NK-92 treated with Interleukin-12 subunit alpha and Interleukin-12 subunit beta, amount 100 ng/mL, for 24 hours (cell line): ENCODE results near the gene CEP89.
"Not testable (repeated sequence)": the region's sequence is repeated elsewhere in the genome, so short reads cannot be mapped to it uniquely, and the experiment has no call there.

Experiments used
- DNase-seq: peaks from one replicate; lab custom pipeline; 2025; lab: John Stamatoyannopoulos, UW

CEP89 gene

GRCh38 chr19:32966750-32967149 lies 5.0 kb downstream of the CEP89 start:
- DNase-seq = no peak

- no peak for DNase-seq
Measured at GRCh38 chr19:32945260-32945659, 26.5 kb downstream of the CEP89 start.

- not testable (repeated sequence) for DNase-seq
Measured at GRCh38 chr19:32941273-32941672, 30.5 kb downstream of the CEP89 start.

GRCh38 chr19:32936065-32936464 lies 35.7 kb downstream of the CEP89 start:
- DNase-seq = no peak

- DNase-seq = no peak
Measured at GRCh38 chr19:32935629-32936028, 36.1 kb downstream of the CEP89 start.

GRCh38 chr19:32933571-32933970 lies 38.2 kb downstream of the CEP89 start:
- no peak for DNase-seq

- no peak for DNase-seq
Measured at GRCh38 chr19:32930567-32930966, 41.2 kb downstream of the CEP89 start.

- DNase-seq = no peak
Measured at GRCh38 chr19:32928806-32929205, 43.0 kb downstream of the CEP89 start.

DNA sequence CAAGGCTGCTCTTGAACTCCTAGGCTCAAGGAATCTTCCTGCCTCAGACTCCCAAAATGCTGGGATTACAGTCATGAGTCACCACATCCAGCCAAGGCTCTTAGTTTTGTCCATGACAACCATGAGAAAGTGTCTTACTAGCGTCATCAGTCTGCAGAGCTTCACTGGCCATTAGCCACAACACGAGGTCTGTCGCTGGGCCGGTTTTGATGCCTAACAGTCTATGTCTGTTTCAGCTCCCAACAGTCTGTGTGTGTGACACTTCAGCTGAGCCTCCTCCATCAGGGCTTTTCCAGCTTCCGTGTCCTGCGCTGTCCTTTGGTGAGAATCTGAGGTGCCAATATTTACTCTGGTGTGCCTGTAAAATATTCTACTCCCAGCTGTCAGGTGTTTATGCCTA lies 47.6 kb downstream of the CEP89 start:
- no peak for DNase-seq

DNA sequence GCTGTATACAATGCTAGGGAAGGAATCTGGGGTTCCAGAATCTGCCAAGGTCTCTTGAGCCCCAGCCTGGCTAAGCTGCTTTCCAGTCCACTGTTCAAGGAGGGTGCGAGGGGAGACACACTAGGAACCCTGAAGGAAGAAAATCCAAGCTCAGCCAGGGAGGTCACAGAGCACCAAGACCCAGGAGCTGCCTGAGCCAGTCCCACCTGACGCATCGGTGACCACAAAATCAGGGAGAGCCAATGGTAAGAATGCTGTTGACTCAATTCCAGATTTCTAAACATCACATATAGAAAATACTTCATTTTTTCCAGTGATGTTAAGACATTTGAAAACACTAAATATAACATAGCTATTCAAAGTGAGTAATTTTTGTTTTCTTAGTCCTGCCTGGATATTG lies 50.1 kb downstream of the CEP89 start:
- DNase-seq = no peak

- DNase-seq = no peak
Measured at GRCh38 chr19:32919365-32919764, 52.4 kb downstream of the CEP89 start.

DNA sequence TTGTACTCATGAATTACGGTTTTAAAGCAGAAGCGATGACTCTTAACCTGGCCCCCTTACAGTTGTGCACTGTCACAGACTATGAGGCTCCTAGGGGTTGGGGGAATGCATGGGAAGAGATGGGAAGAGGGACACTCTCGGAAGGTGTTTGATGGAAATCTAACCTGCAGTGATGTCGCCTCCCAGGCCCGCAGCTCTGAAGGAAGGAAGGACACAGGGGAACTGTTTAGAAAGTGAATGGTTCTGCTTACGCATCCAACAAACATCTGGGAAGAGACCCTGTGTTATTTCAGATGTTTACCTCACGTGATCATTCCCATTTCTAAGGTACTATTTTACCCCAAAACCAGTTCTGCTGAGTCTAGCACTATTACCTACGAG lies 54.2 kb downstream of the CEP89 start:
- DNase-seq = no peak

GRCh38 chr19:32916969-32917615 lies 54.7 kb downstream of the CEP89 start:
- no peak for DNase-seq

DNA sequence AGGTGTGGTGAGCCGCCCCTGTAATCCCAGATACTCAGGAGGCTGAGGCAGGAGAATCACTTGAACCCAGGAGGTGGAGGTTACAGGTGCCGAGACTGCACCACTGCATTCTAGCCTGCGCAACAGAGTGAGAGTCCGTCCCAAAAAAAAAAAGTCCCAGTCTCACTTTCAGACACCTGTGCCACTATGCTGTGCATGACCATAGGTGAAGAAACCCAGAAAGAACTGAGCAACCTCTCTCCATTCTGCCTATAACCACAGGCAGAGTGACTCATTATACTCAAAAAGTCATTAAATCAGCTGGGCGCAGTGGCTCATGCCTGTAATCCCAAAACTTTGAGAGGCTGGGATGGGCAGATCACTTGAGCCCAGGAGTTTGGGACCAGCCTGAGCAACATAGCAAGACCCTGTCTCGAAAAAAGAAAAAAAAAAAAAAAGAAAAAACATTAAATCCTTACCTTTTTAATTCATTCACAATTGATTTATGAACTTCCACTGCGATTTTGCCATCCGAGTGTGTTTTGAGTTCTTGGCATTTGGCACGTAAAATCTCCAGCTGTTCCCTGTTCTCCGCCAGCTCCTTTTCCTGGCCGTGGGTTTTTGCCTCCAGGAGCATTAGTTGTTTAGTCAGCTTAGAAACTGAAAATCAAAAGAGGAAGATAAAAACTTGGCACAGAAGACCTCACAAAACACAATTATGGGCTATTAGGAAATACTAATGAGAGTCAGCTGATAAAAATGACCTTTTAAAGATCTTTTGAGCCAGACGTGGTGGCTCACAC lies 56.7 kb downstream of the CEP89 start:
- no peak for DNase-seq

- DNase-seq = no peak
Measured at GRCh38 chr19:32911467-32911866, 60.3 kb downstream of the CEP89 start.

DNA sequence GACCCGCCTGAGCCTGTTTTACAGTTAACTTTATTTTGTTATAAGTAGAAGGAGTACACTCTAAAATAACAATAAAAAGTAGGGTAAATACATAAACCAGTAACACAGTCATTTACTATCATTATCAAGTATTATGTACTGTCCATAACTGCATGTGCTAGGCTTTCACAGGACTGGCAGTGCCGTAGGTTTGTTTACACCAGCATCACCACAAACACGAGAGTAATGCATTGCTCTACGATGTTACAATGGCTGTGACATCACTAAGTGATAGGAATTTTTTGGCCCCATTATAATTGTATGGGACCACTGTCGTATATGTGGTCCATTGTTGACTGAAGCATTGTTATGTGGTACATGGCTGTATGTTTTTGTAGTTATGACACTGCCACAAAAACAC lies 60.9 kb downstream of the CEP89 start:
- DNase-seq = no peak

DNA sequence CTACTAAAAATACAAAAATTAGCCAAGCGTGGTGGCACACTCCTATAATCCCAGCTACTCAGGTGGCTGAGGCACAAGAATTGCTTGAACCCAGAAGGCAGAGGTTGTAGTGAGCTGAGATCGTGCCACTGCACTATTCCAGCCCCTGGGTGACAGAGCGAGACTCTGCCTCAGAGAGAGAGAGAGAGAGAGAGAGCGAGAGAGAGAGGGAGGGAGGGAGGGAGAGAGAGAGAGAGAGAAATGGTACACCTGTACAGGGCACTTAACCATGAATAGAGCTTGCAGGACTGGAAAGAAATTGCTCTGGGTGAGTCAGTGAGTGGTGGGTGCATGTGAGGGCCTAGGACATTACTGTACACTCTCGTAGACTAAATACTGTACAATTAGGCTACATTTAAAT lies 61.7 kb downstream of the CEP89 start:
- DNase-seq = no peak

DNA sequence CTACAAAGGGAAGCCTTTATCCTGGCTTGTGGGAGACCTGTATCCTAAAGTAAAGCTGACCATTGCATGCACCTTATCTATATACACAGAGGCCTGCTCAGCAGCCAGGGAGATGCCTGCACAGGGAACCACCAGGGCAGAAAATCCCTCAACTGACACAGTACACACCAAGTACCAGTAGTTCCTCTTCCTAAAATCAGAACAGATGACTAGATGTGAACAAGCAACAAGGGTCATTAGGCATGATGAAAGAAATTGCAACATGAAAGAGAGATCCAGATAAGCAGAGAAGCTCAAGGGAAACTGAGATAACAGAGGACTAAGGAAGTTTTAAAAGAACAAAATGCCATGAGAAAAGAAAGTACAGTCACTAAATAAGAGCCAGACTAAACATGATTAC lies 62.5 kb downstream of the CEP89 start:
- DNase-seq = no peak

DNA sequence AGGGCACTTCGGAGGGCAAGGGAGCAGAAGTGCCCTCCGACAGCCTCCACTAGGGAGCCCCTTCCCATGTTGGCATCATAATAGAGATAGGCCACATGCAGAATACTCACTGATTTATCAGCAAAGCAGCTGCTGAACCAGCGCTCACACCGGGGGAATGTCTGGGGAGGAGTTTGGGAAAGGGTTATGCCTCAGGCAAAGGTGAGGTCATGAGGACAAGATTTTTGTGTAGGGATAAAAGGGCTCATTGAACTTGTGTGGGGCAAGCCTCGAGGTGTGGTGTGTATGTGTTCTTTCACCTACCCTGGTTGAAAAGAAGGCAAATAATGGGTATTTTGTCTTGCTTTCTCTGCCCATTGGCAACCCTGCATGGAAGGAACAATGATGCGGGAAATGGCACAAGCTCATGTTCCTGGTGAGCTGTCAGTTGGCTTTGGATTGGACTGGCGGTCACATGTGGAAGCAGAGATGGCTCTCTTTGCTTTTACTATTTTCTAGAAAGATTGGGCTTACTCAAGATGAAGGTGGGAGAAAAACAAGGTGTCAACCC lies 63.0 kb downstream of the CEP89 start:
- no peak for DNase-seq

- DNase-seq = no peak
Measured at GRCh38 chr19:32902448-32902847, 69.3 kb downstream of the CEP89 start.

- DNase-seq = no peak
Measured at GRCh38 chr19:32901504-32902161, 70.1 kb downstream of the CEP89 start.

- no peak for DNase-seq
Measured at GRCh38 chr19:32896516-32897214, 75.1 kb downstream of the CEP89 start.
